SKM-1 treated with dmso at 0.1 percent for 144 hours (cell line): ENCODE measurements around the gene LTBP3.
A peak's percentile ranks its signal among the peaks of the same experiment; 100 is the strongest.

ENCODE experiments used
- DNase-seq: peaks from one replicate; lab custom pipeline; 2025; ENCODE audit not compliant: unreplicated experiment; lab: John Stamatoyannopoulos, UW

Gene LTBP3

GRCh38 chr11:65558002-65558929, at the start of gene LTBP3:
LTBP3 (minus strand) TSS chr11:65558359; CDS start chr11:65557959, 400 bp downstream.
- peak; percentile 8 for DNase-seq

GRCh38 chr11:65606876-65607613, 48.9 kb upstream of the LTBP3 start:
- DNase-seq: no peak

GRCh38 chr11:65604258-65604657, 46.1 kb upstream of the LTBP3 start:
- no peak for DNase-seq

- no peak for DNase-seq
Measured at GRCh38 chr11:65599955-65600246, 41.7 kb upstream of the LTBP3 start.

GRCh38 chr11:65599216-65599954, 41.2 kb upstream of the LTBP3 start:
- DNase-seq: no peak

- no peak for DNase-seq
Measured at GRCh38 chr11:65598258-65598699, 40.1 kb upstream of the LTBP3 start.

- no peak for DNase-seq
Measured at GRCh38 chr11:65596520-65596919, 38.4 kb upstream of the LTBP3 start.

GRCh38 chr11:65595543-65596281, 37.6 kb upstream of the LTBP3 start, which contains the start of gene KCNK7:
KCNK7 (minus strand) TSS chr11:65595800; CDS start chr11:65595772, 28 bp downstream.
- DNase-seq: no peak

- no peak for DNase-seq
Measured at GRCh38 chr11:65595131-65595530, 37.0 kb upstream of the LTBP3 start.

- DNase-seq: no peak
Measured at GRCh38 chr11:65593518-65594414, 35.6 kb upstream of the LTBP3 start.

GRCh38 chr11:65592858-65593517, 34.8 kb upstream of the LTBP3 start:
- DNase-seq: no peak

- DNase-seq: no peak
Measured at GRCh38 chr11:65591939-65592857, 34.0 kb upstream of the LTBP3 start.

- no peak for DNase-seq
Measured at GRCh38 chr11:65590240-65590738, 32.1 kb upstream of the LTBP3 start.

- no peak for DNase-seq
Measured at GRCh38 chr11:65589444-65590239, 31.5 kb upstream of the LTBP3 start.

GRCh38 chr11:65588199-65589054, 30.3 kb upstream of the LTBP3 start:
- peak; percentile 42 for DNase-seq

- DNase-seq: no peak
Measured at GRCh38 chr11:65586676-65587075, 28.5 kb upstream of the LTBP3 start.
